Measurements from ENCODE around the gene CATSPER1. TPM values are rescaled to one million over a fixed set of nuclear protein-coding genes. Genes with fewer than 3 reads are reported as not detected.

CATSPER1 gene
- total and polyA plus RNA-seq, 2 donors (not counting 3 experiments of a cell fraction or from before 2014, with no cell fraction given) = 0.68 to 1.0 TPM

- H3K4me1 ChIP-seq (ENCODE audit: control insufficient read depth, extremely low read depth, insufficient read depth, low read length) = no peaks in the 10 kb centered on the region
- no peaks in the 10 kb centered on the region for H3K9me3 ChIP-seq (replicated peaks; ENCODE audit: control insufficient read depth, insufficient read depth, low read length)
- no peak overlapping the region for H2AFZ ChIP-seq (ENCODE audit: low read depth, low read length)
- FAIRE-seq (no peak), DNase-seq (ENCODE audit: low read depth, low spot score) (no peak)
- no peak overlapping the region for H3K4me2 ChIP-seq (ENCODE audit: insufficient read depth, low read length)
- H3K27me3 ChIP-seq (ENCODE audit: control insufficient read depth in 2 of 2, insufficient read depth in 2 of 2, low read length in 2 of 2) = no peaks in the 10 kb centered on the region
- no peak overlapping the region for H3K27ac ChIP-seq (ENCODE audit: insufficient read depth, low read depth, low read length)
- H3K4me3 ChIP-seq (replicated peaks in 1 of 3; ENCODE audit: insufficient read depth in 1 of 3, low read depth in 1 of 3, low read length in 3 of 3) = no peak overlapping the region
- no peak overlapping the region for H3K9ac ChIP-seq (replicated peaks; ENCODE audit: extremely low read depth, insufficient read depth, low read length)
- no peaks in the 10 kb centered on the region for H4K20me1 ChIP-seq (replicated peaks; ENCODE audit: control insufficient read depth, extremely low read depth, insufficient read depth, low read length)
- dilution Hi-C loops (cut with MboI; ENCODE audit: extremely low pct_ligation_motif_present, low sequenced_read_pairs) (no loop called here), intact Hi-C loops (cut with micrococcal nuclease) (no loop called here)
- H3K9me1 ChIP-seq (replicated peaks; ENCODE audit: control insufficient read depth, extremely low read depth, insufficient read depth, low read length) = no peaks in the 10 kb centered on the region
- TF ChIP-seq POLR2A (IDR thresholded peaks at IDR 0.05; ENCODE audit: low read depth, low read length) (no peak), CTCF (IDR thresholded peaks at IDR 0.05; ENCODE audit: extremely low read depth in 1 of 2, insufficient read depth in 1 of 2, low read depth in 1 of 2, low read length in 2 of 2) (no peak), POLR2AphosphoS5 (IDR thresholded peaks at IDR 0.05; ENCODE audit: insufficient read depth, low read depth, low read length) (no peak), EZH2 (IDR thresholded peaks at IDR 0.05; ENCODE audit: borderline replicate concordance, low read depth, low read length, severe bottlenecking) (no peak), FOS (IDR thresholded peaks at IDR 0.05; ENCODE audit: borderline replicate concordance, insufficient read depth, low read length) (no peak), GATA2 (IDR thresholded peaks at IDR 0.05; ENCODE audit: insufficient read depth, insufficient read length, low read depth, low read length) (no peak), JUN (IDR thresholded peaks at IDR 0.05; ENCODE audit: borderline replicate concordance, insufficient read depth, insufficient read length, low read depth) (no peak)
- no peaks in the 10 kb centered on the region for H3K79me2 ChIP-seq (ENCODE audit: control insufficient read depth, insufficient read depth, low read length)
- BruUV-seq (replicated peaks) = no TSS peak
- ChIA-PET CTCF (interaction anchor here (1.0 to 4.7 kb wide), 4 partner anchors 11 to 202 kb away, joined by 3 to 33 read pairs (median 6); no protein-coding TSS in a partner anchor), POLR2A (no interaction called here)
- H3K36me3 ChIP-seq (ENCODE audit: control insufficient read depth in 2 of 2, extremely low read depth in 1 of 2, insufficient read depth in 2 of 2, low read length in 2 of 2) = peaks cover 0 to 23% of the 10 kb centered on the region in 2 experiments
Observed at GRCh38 chr11:65981972-65982823, 44.1 kb downstream of the CATSPER1 start.

Data from endothelial cell of umbilical vein (primary cell).